GM12875 (cell line): Measurements from ENCODE around the gene SH3RF2.
"Not testable (repeated sequence)": the region's sequence is repeated elsewhere in the genome, so short reads cannot be mapped to it uniquely, and the experiment has no call there.

Source experiments
- H3K4me3 ChIP-seq: one replicate; pipeline ENCODE4 v1.5.1; 2011; ENCODE audit warnings: low read depth, low read length, control low read depth
- TF ChIP-seq, protein P1 (sequence below): IDR thresholded peaks from 2 replicates; pipeline ENCODE4 v1.5.1; 2011; ENCODE audit warnings: low read depth, mild to moderate bottlenecking, control low read depth, inconsistent platforms, low read length, moderate library complexity, borderline replicate concordance; ENCODE audit not compliant: insufficient read depth

Gene SH3RF2

DNA sequence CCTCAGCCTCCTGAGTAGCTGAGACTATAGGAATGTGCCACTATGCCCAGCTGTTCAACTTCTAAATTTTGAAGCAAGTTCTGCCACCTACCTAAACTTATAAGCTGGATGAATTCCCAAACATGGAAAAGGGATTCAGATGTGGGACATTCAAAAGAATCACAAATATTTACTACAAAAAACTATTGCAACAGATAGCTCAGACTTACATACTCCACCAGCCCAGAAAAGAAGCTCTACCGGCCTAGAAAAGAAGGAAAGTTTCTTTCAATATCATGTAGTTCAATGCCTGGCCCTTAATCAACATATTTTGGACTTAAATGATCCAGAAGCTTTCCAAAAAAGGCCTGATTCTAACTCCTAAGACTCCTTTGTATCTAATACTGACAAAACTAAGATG lies 23.8 kb downstream of the SH3RF2 start:
- TF ChIP-seq, protein P1, sequence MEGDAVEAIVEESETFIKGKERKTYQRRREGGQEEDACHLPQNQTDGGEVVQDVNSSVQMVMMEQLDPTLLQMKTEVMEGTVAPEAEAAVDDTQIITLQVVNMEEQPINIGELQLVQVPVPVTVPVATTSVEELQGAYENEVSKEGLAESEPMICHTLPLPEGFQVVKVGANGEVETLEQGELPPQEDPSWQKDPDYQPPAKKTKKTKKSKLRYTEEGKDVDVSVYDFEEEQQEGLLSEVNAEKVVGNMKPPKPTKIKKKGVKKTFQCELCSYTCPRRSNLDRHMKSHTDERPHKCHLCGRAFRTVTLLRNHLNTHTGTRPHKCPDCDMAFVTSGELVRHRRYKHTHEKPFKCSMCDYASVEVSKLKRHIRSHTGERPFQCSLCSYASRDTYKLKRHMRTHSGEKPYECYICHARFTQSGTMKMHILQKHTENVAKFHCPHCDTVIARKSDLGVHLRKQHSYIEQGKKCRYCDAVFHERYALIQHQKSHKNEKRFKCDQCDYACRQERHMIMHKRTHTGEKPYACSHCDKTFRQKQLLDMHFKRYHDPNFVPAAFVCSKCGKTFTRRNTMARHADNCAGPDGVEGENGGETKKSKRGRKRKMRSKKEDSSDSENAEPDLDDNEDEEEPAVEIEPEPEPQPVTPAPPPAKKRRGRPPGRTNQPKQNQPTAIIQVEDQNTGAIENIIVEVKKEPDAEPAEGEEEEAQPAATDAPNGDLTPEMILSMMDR: no peak
- no peak overlapping the region for H3K4me3 ChIP-seq

DNA sequence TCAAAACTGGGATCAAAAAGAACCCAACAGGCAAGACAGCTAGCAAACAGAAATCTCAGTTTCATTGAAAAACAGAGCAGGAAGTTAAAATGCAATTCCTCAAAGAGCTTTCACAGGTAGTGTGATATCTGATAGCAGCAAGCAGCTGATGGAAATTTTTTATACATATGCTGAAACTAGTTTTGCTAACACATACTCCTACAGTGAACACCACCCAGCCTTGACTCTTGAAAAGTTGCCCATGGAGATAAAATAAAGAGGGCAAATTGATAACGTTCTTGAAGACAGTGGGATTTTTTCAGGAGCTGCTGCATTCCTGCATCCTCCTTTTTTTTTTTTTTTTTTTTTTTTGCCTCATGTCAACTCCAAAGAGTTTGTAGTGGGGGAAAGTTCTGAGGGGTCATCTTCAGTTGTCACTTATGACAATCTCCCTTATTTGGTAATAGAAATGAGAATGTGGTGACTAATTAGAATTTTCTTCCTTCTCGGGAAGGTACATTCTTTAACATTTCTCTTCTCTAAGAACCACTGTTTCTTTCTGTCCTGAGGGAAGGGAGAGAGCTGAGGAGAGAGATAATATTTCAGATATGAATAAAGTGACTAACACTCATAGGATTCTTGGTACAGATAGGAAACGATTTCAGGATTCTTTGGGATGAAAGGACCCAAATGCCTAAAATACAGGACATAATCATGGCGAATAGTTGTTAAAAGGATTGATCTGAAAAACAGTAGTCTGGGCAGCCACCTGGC lies 24.6 kb downstream of the SH3RF2 start:
- H3K4me3 ChIP-seq: no peak overlapping the region
- TF ChIP-seq, protein P1: no peak

DNA sequence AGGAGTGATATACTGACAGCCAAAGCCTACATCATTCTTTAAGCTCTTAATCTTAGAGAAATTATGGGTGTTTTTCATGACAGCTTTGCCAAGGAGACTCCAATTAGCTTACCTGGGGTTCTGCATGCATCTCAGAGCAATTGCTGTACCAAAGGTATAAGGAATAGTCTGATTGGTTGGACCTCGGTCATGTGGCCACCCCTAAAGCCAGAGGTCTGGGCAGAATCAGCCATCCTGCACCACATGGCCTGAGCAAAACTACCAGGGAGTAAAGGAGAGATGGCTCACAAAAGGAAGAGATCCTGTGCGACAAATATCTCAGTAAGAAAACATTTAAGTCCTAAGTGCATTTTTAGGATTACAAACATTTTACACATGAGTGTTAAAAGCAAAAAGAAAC lies 25.6 kb downstream of the SH3RF2 start:
- TF ChIP-seq, protein P1: no peak
- H3K4me3 ChIP-seq: no peak overlapping the region

DNA sequence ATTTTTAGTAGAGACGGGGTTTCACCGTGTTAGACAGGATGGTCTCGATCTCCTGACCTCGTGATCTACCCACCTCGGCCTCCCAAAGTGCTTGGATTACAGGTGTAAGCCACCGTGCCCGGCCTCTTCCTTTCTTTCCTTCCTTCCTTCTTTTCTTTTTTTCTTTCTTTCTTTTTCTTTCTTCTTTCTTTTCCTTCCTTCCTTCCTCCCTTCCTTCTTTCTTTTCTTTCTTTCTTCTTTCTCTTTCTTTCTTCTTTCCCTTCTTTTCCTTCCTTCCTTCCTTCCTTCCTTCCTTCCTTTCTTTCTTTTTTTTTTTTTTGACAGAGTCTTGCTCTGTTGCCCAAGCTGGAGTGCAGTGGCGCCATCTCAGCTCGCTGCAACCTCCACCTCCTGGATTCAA lies 27.6 kb downstream of the SH3RF2 start:
- H3K4me3 ChIP-seq: not testable (repeated sequence)

DNA sequence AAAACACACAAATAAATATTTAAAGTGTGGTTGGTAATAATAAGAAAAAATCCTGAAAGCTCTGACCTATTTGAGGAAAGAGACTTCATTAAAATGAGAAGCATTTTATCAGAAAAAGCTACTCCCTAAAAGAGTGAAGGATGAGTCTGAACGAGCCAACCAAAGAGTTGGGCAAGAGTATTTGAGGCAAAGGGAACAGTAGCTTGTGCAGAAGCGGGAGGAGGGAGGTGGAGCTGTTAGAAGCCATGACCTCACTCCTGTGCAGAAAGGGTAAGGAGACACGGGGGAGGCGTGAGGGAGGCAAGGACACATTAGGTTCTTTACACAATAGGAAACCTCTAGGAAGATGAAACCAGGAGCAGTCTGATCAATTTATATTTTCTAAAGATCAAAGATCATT lies 29.4 kb downstream of the SH3RF2 start:
- H3K4me3 ChIP-seq: no peak overlapping the region
- TF ChIP-seq, protein P1: no peak

DNA sequence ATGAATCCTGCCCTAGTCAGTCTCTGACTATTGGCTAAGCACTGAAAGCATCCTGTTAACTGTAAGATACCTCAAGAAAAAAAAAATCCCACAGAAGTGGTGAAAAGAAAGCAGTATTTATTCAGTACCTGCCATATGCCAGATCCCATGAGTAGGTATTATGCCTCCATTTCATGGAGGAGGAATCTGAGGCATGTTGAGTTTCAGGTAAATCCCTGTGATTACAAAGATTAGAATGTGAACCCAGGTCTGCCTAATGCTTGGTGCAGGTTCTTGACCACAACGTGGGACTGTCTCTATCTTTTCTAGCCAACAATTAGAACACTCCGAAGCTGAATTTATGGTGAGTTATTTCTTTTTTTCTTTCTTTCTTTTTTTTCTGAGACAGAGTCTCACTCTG lies 30.9 kb downstream of the SH3RF2 start:
- TF ChIP-seq, protein P1: no peak
- no peak overlapping the region for H3K4me3 ChIP-seq

DNA sequence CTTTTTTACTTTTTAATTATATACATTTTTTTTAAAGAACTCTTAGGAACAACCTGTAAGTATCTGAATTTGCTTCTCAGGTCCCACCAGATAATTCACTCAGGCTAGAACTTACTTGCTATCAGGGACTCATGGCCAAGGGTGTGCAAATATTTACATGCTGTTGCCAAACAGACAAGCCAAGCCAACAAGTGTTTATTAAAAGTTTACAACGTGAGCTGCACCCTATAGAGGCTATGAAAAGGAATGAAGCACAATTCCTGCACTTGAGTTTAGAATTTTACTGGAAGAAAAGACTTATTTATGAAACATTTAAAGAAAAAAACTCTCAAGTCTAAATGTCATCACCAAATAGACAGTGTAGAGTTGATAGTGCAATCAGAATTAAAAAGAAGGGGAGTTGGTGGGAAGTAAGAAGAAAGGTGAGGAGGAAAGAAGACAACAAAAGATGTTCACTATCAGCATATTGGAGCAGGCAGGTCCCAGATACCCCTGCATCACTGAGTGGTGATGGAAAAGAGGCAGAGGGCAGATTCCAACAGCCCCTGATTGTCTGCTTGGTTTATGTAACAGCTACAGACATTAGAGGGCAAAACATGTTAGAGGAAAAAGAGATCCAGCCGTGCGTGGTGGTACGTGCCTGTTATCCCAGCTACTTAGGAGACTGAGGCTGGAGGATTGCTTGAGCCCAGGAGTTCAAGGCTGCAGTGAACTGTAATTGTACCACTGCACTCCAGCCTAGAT lies 32.8 kb downstream of the SH3RF2 start:
- TF ChIP-seq, protein P1: no peak
- H3K4me3 ChIP-seq: no peak overlapping the region
